Ovary (tissue), 9 donors: ENCODE results near the gene NOTCH1. TPM values are rescaled to one million over a fixed set of nuclear protein-coding genes. Genes with fewer than 3 reads are reported as not detected.

Experiments used
- DNase-seq, 5 donors: peaks; one replicate each; pipeline ENCODE4 v3.0.0-alpha.2; 2019 to 2020
- H3K27ac ChIP-seq, 2 donors: fragments of 200-600 bp; one replicate each; pipeline versions ENCODE4 v1.5.1 to v1.8.0; 2019 to 2022
- H3K27me3 ChIP-seq: fragments of 200-600 bp; one replicate; pipeline ENCODE4 v1.8.0; 2022
- H3K36me3 ChIP-seq: fragments of 200-600 bp; sonication (generic); one replicate; pipeline ENCODE4 v1.5.1; 2019
- H3K4me1 ChIP-seq: one replicate; pipeline ENCODE4 v1.8.1; 2013; ENCODE audit warnings: mild to moderate bottlenecking, moderate library complexity; ENCODE audit not compliant: insufficient read depth
- H3K4me3 ChIP-seq: fragments of 200-600 bp; sonication (generic); one replicate; pipeline ENCODE4 v1.5.1; 2017
- H3K9me3 ChIP-seq, 2 donors: fragments of 200-600 bp in 1 of 2; sonication (generic) in 1 of 2; one replicate each; pipeline versions ENCODE4 v1.5.1 to v1.8.1; 2013 to 2019; ENCODE audit warnings: mild to moderate bottlenecking in 1 of 2, moderate library complexity in 1 of 2
- CTCF ChIP-seq, 3 donors: fragments of 450-650 bp in 2 of 3; fragments of 200-600 bp in 1 of 3; IDR thresholded peaks; one replicate each; pipeline versions ENCODE4 v1.5.1 to v1.8.0; 2016 to 2022; ENCODE audit warnings: antibody characterized with exemption in 3 of 3, mild to moderate bottlenecking in 1 of 3
- EP300 ChIP-seq: sonication (generic); formaldehyde crosslinking; IDR thresholded peaks from one replicate; pipeline ENCODE4 v1.6.1; 2017; ENCODE audit warnings: antibody characterized with exemption
- POLR2A ChIP-seq: fragments of 450-650 bp; IDR thresholded peaks from one replicate; pipeline ENCODE4 v1.6.1; 2017; ENCODE audit warnings: antibody characterized with exemption, mild to moderate bottlenecking, moderate library complexity
- WGBS, 3 donors: extraction: QIAGEN DNeasy Blood & Tissue Kit in 1 of 3; methylation state at CpG; one replicate each; pipeline versions ENCODE4 v1.1.5 to v1.1.7; 2013 to 2017; 5-methylcytosine and 5-hydroxymethylcytosine counted together
- intact Hi-C, 4 donors: fragments of 100-400 bp; cut with DNase I; formaldehyde crosslinking; loops; one replicate each; pipeline versions ENCODE4 v1.11.0 to v1.15.1; 2022 to 2023
- polyA plus RNA-seq, 2 donors: library from polyadenylated mRNA; stranded (reverse); fragments of 200-250 nt in 1 of 2; fragments of 350-450 nt in 1 of 2; fragmentation: Illumina TruSeq in 1 of 2; extraction: RNeasy Lipid Tissue Mini Kit (QIAGEN cat#74804) in 1 of 2; gene quantifications; one replicate each; pipeline ENCODE4 v1.2.3, GENCODE V29; 2013 to 2014
- total RNA-seq, 7 donors: library from RNA; depleted of rRNA in 2 of 7; stranded (reverse); fragments of >200 nt in 2 of 7; fragmentation: NEBNext Ultra II Directional in 3 of 7; extraction: Animal tissue kit (Norgen Biotek cat#: 25700) in 3 of 7; gene quantifications; one replicate each; pipeline versions ENCODE4 v1.1.0 to v1.2.4, GENCODE V29; 2016 to 2023
- donor health status: DM: no; HTN: no; CAD: no; lungs with moderate emphysema.
- donor health status: DM: no; HTN: no; CAD: no.
- donor health status: Bipolar disorder and iron deficiency.
- donor health status: DM: yes; HTN: yes; CAD: no.
- donor health status: DM: no; HTN: no; CAD: no.
- donor health status: DM: yes; HTN: yes; CAD: no.

The NOTCH1 gene
- total and polyA plus RNA-seq, 9 donors = 2.5 to 30.9 (median 17.1) TPM

GRCh38 chr9:136527721-136528710 is 17.8 kb downstream of the NOTCH1 start:
- Histone ChIP-seq H3K4me3 (no peak overlapping the region), H3K9me3 (no peaks in the 10 kb centered on the region), H3K27ac (no peak overlapping the region), H3K4me1 (no peaks in the 10 kb centered on the region), H3K27me3 (no peaks in the 10 kb centered on the region), H3K36me3 (no peaks in the 10 kb centered on the region)
- intact Hi-C loops = no loop called here
- 59 to 73% (median 63%) methylated on average over 34 of the region's 34 CpGs for WGBS, 3 donors
- TF ChIP-seq CTCF (IDR thresholded peaks at IDR 0.05) = no peak
- TF ChIP-seq POLR2A = no peak
- no peak for TF ChIP-seq EP300
- no peak for DNase-seq

GRCh38 chr9:136527131-136527530 is 18.7 kb downstream of the NOTCH1 start:
- WGBS, 3 donors = 90 to 93% (median 90%) methylated on average over 13 to 20 of the region's 20 CpGs
- Histone ChIP-seq H3K27ac (no peak overlapping the region), H3K36me3 (no peaks in the 10 kb centered on the region), H3K4me3 (no peak overlapping the region), H3K27me3 (no peaks in the 10 kb centered on the region), H3K4me1 (no peaks in the 10 kb centered on the region), H3K9me3 (no peaks in the 10 kb centered on the region)
- TF ChIP-seq EP300 (no peak), CTCF (IDR thresholded peaks at IDR 0.05) (no peak), POLR2A (no peak)
- DNase-seq = no peak
- intact Hi-C loops = no loop called here

GRCh38 chr9:136526625-136527066 is 19.2 kb downstream of the NOTCH1 start:
- Histone ChIP-seq H3K4me3 (no peak overlapping the region), H3K36me3 (no peaks in the 10 kb centered on the region), H3K4me1 (no peaks in the 10 kb centered on the region)

More at GRCh38 chr9:136526625-136527066, 19.2 kb downstream of the NOTCH1 start:
- TF ChIP-seq CTCF (IDR thresholded peaks at IDR 0.05) (no peak), POLR2A (no peak), EP300 (no peak)
- no peak for DNase-seq
- H3K27me3 ChIP-seq = no peaks in the 10 kb centered on the region
- H3K9me3 ChIP-seq = no peaks in the 10 kb centered on the region
- intact Hi-C loops = no loop called here
- WGBS, 3 donors = 73 to 88% (median 78%) methylated on average over 20 to 30 of the region's 30 CpGs
- no peak overlapping the region for H3K27ac ChIP-seq
